Smooth muscle cell (in vitro differentiated cells): ENCODE measurements around the gene TMEM8B. TPM values are rescaled to one million over a fixed set of nuclear protein-coding genes. Genes with fewer than 3 reads are reported as not detected.

ENCODE experiments used
- DNase-seq: peaks from one replicate; lab custom pipeline; 2025; ENCODE audit not compliant: unreplicated experiment; lab: John Stamatoyannopoulos, UW
- H2AFZ ChIP-seq: fragments of 200-600 bp; sonication (generic); 2 replicates; pipeline ENCODE4 v1.6.0; 2016; ENCODE audit warnings: antibody characterized with exemption, low read depth, mild to moderate bottlenecking
- H3F3A ChIP-seq: fragments of 200-600 bp; sonication (generic); 2 replicates; pipeline ENCODE4 v1.6.0; 2017; ENCODE audit warnings: antibody characterized with exemption, low read depth
- H3K27ac ChIP-seq: fragments of 200-600 bp; sonication (generic); 2 replicates; pipeline ENCODE4 v1.5.1; 2016; ENCODE audit warnings: low read depth, mild to moderate bottlenecking
- H3K27me3 ChIP-seq: fragments of 200-600 bp; sonication (generic); 2 replicates; pipeline ENCODE4 v1.6.1; 2016; ENCODE audit warnings: low read depth, mild to moderate bottlenecking
- H3K36me3 ChIP-seq: fragments of 200-600 bp; sonication (generic); 2 replicates; pipeline ENCODE4 v1.5.1; 2016; ENCODE audit warnings: low read depth
- H3K4me1 ChIP-seq: fragments of 200-600 bp; sonication (generic); 2 replicates; pipeline ENCODE4 v1.5.1; 2016; ENCODE audit warnings: low read depth
- H3K4me2 ChIP-seq: fragments of 200-600 bp; sonication (generic); 2 replicates; pipeline ENCODE4 v1.6.0; 2016; ENCODE audit warnings: mild to moderate bottlenecking
- H3K4me3 ChIP-seq: fragments of 200-600 bp; sonication (generic); 2 replicates; pipeline ENCODE4 v1.5.1; 2016; ENCODE audit warnings: mild to moderate bottlenecking
- H3K79me2 ChIP-seq: fragments of 200-600 bp; sonication (generic); 2 replicates; pipeline ENCODE4 v1.6.0; 2016; ENCODE audit warnings: low read depth, mild to moderate bottlenecking
- H3K9ac ChIP-seq: fragments of 200-600 bp; sonication (generic); 2 replicates; pipeline ENCODE4 v1.6.0; 2016; ENCODE audit warnings: low read depth
- H3K9me3 ChIP-seq: fragments of 200-600 bp; sonication (generic); replicated peaks from 2 replicates; pipeline ENCODE4 v1.5.1; 2016; ENCODE audit warnings: low read depth
- H4K20me1 ChIP-seq: fragments of 200-600 bp; sonication (generic); 2 replicates; pipeline ENCODE4 v1.6.0; 2016; ENCODE audit warnings: low read depth
- CTCF ChIP-seq: fragments of 200-600 bp; sonication (generic); IDR thresholded peaks from 2 replicates; pipeline ENCODE4 v1.5.1; 2017; ENCODE audit warnings: borderline replicate concordance, mild to moderate bottlenecking, antibody characterized with exemption; ENCODE audit not compliant: insufficient read depth, poor library complexity, severe bottlenecking
- WGBS: methylation state at CpG from one replicate; pipeline ENCODE4 v1.1.7; 2016; ENCODE audit warnings: low lambda C conversion rate; 5-methylcytosine and 5-hydroxymethylcytosine counted together
- polyA plus RNA-seq: library from polyadenylated mRNA; unstranded; fragments of >200 nt; fragmentation: Nextera tagmentation; extraction: Ambion mirVana; gene quantifications from 2 replicates; pipeline ENCODE4 v1.2.1, GENCODE V29; 2016
- total RNA-seq: library from RNA; depleted of rRNA; stranded (reverse); fragments of >200 nt; gene quantifications from 2 replicates; pipeline ENCODE4 v1.2.3, GENCODE V29; 2014

Gene TMEM8B
- total and polyA plus RNA-seq, 2 experiments from 2014 or later = 4.9 to 18.7 TPM

- Histone ChIP-seq H3K36me3 (no peaks in the 10 kb centered on the region), H3K4me2 (no peak overlapping the region), H4K20me1 (no peaks in the 10 kb centered on the region), H3K4me1 (peaks cover 13% of the 10 kb centered on the region), H3F3A (peaks cover 11% of the 10 kb centered on the region), H3K79me2 (no peaks in the 10 kb centered on the region), H2AFZ (no peak overlapping the region), H3K27ac (no peak overlapping the region), H3K9me3 (no peaks in the 10 kb centered on the region), H3K9ac (no peak overlapping the region), H3K27me3 (no peaks in the 10 kb centered on the region), H3K4me3 (no peak overlapping the region)
- no peak for DNase-seq
- TF ChIP-seq CTCF = no peak
- 96% methylated on average over 17 of the region's 17 CpGs for WGBS
Measured at GRCh38 chr9:35842020-35842745, 13.2 kb downstream of the TMEM8B start.

- no peak overlapping the region for H3K27ac ChIP-seq
- H3K79me2 ChIP-seq = no peaks in the 10 kb centered on the region
- peaks cover 16% of the 10 kb centered on the region for H3F3A ChIP-seq
- H4K20me1 ChIP-seq = no peaks in the 10 kb centered on the region
- H3K27me3 ChIP-seq = no peaks in the 10 kb centered on the region
- H3K36me3 ChIP-seq = no peaks in the 10 kb centered on the region
- TF ChIP-seq CTCF = no peak
- WGBS = 93% methylated on average over 3 of the region's 3 CpGs
- no peak overlapping the region for H3K4me3 ChIP-seq
- H2AFZ ChIP-seq = no peak overlapping the region
- H3K4me2 ChIP-seq = no peak overlapping the region
- peaks cover 13% of the 10 kb centered on the region for H3K4me1 ChIP-seq
- no peak overlapping the region for H3K9ac ChIP-seq
- H3K9me3 ChIP-seq = no peaks in the 10 kb centered on the region
- DNase-seq = no peak
Measured at GRCh38 chr9:35842795-35843194, 13.8 kb downstream of the TMEM8B start.

GRCh38 chr9:35844628-35845270 is 15.7 kb downstream of the TMEM8B start:
- TF ChIP-seq CTCF = no peak
- no peak overlapping the region for H3K4me3 ChIP-seq
- H3K4me2 ChIP-seq = peak overlapping the region; percentile 57
- no peaks in the 10 kb centered on the region for H3K79me2 ChIP-seq
- peaks cover 13% of the 10 kb centered on the region for H3K4me1 ChIP-seq
- 48% methylated on average over 7 of the region's 7 CpGs for WGBS
- no peak overlapping the region for H3K9ac ChIP-seq
- peaks cover 16% of the 10 kb centered on the region for H3F3A ChIP-seq
- no peak for DNase-seq
- no peaks in the 10 kb centered on the region for H3K27me3 ChIP-seq
- H4K20me1 ChIP-seq = no peaks in the 10 kb centered on the region
- H3K9me3 ChIP-seq = no peaks in the 10 kb centered on the region
- peak overlapping the region; percentile 44 for H3K27ac ChIP-seq
- H3K36me3 ChIP-seq = no peaks in the 10 kb centered on the region
- H2AFZ ChIP-seq = no peak overlapping the region
